NCI-H774 (cell line): ENCODE results near the gene CACNA2D3.
A peak's percentile ranks its signal among the peaks of the same experiment; 100 is the strongest.

Experiments used
- DNase-seq: peaks from one replicate; lab custom pipeline; 2025; lab: John Stamatoyannopoulos, UW

CACNA2D3 gene

GRCh38 chr3:54530944-54531343 lies 408.6 kb downstream of the CACNA2D3 start:
- no peak for DNase-seq

GRCh38 chr3:54531741-54532140 lies 409.4 kb downstream of the CACNA2D3 start:
- DNase-seq: no peak

GRCh38 chr3:54533856-54534255 lies 411.5 kb downstream of the CACNA2D3 start:
- DNase-seq: no peak

- no peak for DNase-seq
Observed at GRCh38 chr3:54535619-54536018, 413.3 kb downstream of the CACNA2D3 start.

- no peak for DNase-seq
Observed at GRCh38 chr3:54536450-54536849, 414.1 kb downstream of the CACNA2D3 start.

- DNase-seq: no peak
Observed at GRCh38 chr3:54537506-54537905, 415.2 kb downstream of the CACNA2D3 start.

- no peak for DNase-seq
Observed at GRCh38 chr3:54538346-54538745, 416.0 kb downstream of the CACNA2D3 start.

GRCh38 chr3:54541369-54541768 lies 419.0 kb downstream of the CACNA2D3 start:
- no peak for DNase-seq

GRCh38 chr3:54543446-54543845 lies 421.1 kb downstream of the CACNA2D3 start:
- DNase-seq: no peak

GRCh38 chr3:54547051-54547450 lies 424.7 kb downstream of the CACNA2D3 start:
- DNase-seq: no peak

- DNase-seq: no peak
Observed at GRCh38 chr3:54547846-54548245, 425.5 kb downstream of the CACNA2D3 start.

- no peak for DNase-seq
Observed at GRCh38 chr3:54549607-54550220, 427.4 kb downstream of the CACNA2D3 start.

- no peak for DNase-seq
Observed at GRCh38 chr3:54550221-54550977, 428.0 kb downstream of the CACNA2D3 start.

- DNase-seq: no peak
Observed at GRCh38 chr3:54556630-54557029, 434.3 kb downstream of the CACNA2D3 start.

- peak; percentile 14 for DNase-seq
Observed at GRCh38 chr3:54557538-54558428, 435.4 kb downstream of the CACNA2D3 start.

- no peak for DNase-seq
Observed at GRCh38 chr3:54563501-54564200, 441.3 kb downstream of the CACNA2D3 start.

- no peak for DNase-seq
Observed at GRCh38 chr3:54564374-54564925, 442.1 kb downstream of the CACNA2D3 start.

GRCh38 chr3:54565956-54566355 lies 443.6 kb downstream of the CACNA2D3 start:
- no peak for DNase-seq

- DNase-seq: no peak
Observed at GRCh38 chr3:54567949-54568348, 445.6 kb downstream of the CACNA2D3 start.

GRCh38 chr3:54570008-54570407 lies 447.7 kb downstream of the CACNA2D3 start:
- DNase-seq: no peak

- DNase-seq: no peak
Observed at GRCh38 chr3:54572197-54572895, 450.0 kb downstream of the CACNA2D3 start.
